H1 (cell line): ENCODE data around the gene CDH15.

Experiments
- CTCF ChIP-seq, 3 experiments: IDR thresholded peaks; 1 replicate in 2 of 3; 2 replicates in 1 of 3; pipeline versions ENCODE4 v1.5.1 to v1.6.1; 2011; ENCODE audit warnings: low read length in 3 of 3, mild to moderate bottlenecking in 3 of 3, inconsistent platforms in 2 of 3, low read depth in 1 of 3, moderate library complexity in 1 of 3; ENCODE audit not compliant: insufficient read depth in 1 of 3; ENCODE audit errors: control extremely low read depth in 1 of 3
- POLR2A ChIP-seq, 2 experiments: IDR thresholded peaks; 1 replicate in 1 of 2; 2 replicates in 1 of 2; pipeline ENCODE4 v1.6.1; 2011; ENCODE audit warnings: low read depth in 2 of 2, low read length in 2 of 2, mild to moderate bottlenecking in 2 of 2; ENCODE audit errors: control extremely low read depth in 1 of 2
- SAP30 ChIP-seq: fragments of 300-600 bp; sonication (generic); IDR thresholded peaks from 2 replicates; pipeline ENCODE4 v1.7.1; 2012; ENCODE audit warnings: low read length, moderate library complexity, mild to moderate bottlenecking, inconsistent platforms; ENCODE audit not compliant: insufficient read depth, insufficient replicate concordance
- TEAD4 ChIP-seq: IDR thresholded peaks from 2 replicates; pipeline ENCODE4 v1.6.1; 2012; ENCODE audit warnings: low read depth, low read length, inconsistent platforms, mixed read lengths

- no peak for TF ChIP-seq POLR2A (IDR thresholded peaks at IDR 0.05; ENCODE audit: control extremely low read depth in 1 of 2, low read depth in 2 of 2, low read length in 2 of 2)
- no peak for TF ChIP-seq SAP30
- TF ChIP-seq CTCF (IDR thresholded peaks at IDR 0.05; ENCODE audit: control extremely low read depth in 1 of 3, insufficient read depth in 1 of 3, low read depth in 1 of 3, low read length in 3 of 3), result no peak
- TF ChIP-seq TEAD4, result no peak
These were observed 72.1 kb downstream of the CDH15 start for GRCh38 chr16:89243664-89244063.
